Measurements from ENCODE around the gene ARL15.
"Not testable (repeated sequence)": the region's sequence is repeated elsewhere in the genome, so short reads cannot be mapped to it uniquely, and the experiment has no call there.

ARL15 gene

DNA sequence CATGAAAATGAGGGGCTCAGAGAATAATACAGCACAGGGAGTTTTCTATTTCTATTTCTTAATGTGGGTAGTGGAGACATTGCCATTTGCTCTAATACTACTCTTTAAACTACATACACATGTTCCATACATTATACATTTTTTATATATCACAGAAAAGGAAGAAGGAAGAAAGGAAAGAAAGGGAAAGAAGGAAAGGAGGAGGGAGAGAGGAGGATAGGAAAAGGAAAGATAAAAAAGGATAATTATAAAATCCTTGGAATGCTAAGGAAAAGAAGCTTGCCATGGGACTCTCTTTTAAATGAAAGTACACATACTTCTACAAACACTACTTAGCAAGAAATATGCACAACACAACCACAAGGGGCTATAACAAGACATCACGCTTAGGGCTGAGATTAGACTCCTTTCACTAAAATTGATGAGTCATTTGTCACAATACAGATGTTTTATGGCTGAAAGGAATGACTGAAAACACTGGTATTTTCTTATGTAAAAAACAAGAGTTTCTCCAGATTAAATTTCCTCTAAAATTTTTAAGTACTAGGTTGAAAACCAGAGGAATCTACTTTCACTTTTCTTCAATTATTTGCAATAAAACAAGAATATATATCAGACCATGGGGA lies 219.8 kb downstream of the ARL15 start:
- DNase-seq (ENCODE audit: low read depth) = peak; percentile 73

DNA sequence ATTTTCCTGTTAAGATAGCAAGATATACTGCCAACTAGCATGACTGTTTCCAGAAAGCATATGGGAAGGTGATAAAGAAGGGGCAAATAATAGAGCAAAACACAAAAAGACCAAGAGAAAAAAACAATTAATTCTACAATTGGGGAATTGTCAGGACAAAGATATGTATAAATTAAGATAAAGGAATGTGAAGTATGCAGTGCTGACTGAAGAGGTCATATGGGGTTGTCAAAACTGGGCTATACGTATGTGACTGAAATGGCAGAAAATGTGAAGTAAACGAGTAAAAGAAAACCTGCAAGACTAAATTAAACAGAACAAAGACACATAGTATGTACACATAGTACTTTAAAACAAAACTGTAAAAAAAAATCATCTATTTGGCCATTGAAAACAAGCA lies 222.3 kb downstream of the ARL15 start:
- DNase-seq (ENCODE audit: low read depth) = no peak

DNA sequence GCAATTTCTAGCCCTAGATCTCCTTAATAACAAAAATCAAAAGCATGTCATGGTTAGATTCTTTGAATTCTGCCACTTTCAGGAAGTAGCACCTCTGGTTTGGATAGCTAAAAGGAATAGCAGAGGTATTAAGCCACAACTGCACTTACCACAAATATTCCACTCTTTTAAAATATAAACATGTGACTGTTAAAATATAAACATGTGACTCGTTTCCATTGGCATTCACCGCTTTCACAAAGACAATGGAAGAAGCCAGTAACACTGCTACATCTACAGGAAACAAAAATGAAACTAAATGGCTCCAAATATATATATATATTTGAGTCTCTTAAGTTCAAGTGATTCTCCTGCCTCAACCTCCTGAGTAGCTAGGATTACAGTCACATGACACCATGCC lies 222.9 kb downstream of the ARL15 start:
- peak; percentile 40 for DNase-seq (ENCODE audit: low read depth)

DNA sequence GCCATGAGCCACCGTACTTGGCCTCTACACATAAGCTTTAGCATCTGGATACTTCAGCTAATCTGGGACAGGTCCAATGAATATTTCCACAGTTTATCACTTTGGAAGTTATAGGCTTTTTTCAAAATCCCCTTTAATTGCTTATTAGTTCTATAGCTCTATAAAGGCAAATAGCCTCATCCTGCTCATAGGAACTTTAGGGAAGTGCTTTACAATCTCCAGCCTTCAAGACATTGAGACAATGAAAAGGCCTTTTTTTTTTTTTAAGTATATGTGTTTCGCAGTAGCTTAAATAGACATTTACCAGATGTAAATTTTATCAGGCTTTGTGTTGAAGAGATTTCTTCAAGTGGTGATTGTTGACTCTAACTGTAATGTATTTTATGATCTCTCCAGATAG lies 224.2 kb downstream of the ARL15 start:
- no peak for DNase-seq (ENCODE audit: low read depth)

DNA sequence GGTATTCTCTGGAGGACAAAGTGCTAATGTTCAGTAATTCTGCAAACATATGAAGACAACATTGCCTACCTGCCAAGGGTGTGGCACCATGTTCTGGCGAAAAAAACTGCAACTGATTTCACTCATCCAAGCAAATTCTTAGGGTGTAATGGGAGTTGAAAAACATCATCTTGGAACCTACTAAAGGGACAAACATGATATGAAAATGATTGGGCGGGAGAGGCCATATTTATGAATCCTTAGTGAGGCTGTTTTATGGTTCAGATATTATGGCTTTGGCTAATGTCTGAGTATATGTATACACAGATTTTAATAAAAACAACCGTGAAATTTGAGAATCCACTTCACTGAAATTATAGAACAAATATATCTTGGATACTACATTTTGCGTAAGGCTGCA lies 225.7 kb downstream of the ARL15 start:
- DNase-seq (ENCODE audit: low read depth) = no peak

DNA sequence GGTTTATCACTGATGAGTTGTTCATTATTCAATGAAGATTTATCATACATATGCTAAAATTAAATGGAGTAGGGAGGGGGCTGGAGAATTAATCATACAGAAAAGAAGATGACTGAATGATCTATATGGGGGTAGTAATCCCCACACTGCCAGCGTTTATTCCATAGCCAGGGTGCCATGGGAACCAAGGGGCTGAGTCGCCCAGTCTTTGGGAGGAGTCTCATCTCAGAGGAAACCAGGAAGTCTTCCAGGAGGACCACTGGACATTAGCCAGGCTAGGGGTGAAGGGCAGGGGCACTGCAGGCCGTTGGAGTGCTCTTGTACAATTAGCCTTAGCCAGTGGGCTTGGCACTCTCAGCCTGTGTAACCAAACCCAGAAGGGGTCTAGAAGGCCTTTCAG lies 226.5 kb downstream of the ARL15 start:
- no peak for DNase-seq (ENCODE audit: low read depth)

DNA sequence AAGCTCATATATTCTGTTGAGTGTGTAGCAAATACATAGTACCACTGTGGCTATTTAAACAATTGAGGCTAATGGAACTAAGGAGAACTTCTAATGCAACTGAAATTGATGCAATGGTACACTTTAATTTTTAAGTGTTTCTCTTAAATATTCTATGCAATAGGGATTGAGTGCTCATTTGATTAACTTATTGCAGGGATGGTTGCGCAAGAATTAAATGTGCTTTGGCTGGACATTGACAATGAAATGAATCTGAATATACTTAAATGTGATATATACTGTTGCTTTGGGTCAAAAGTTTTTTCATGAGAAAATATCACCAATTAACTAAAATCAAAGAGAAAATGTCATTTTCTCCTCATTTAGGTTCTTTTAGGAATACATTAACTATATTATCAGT lies 227.1 kb downstream of the ARL15 start:
- DNase-seq (ENCODE audit: low read depth) = no peak

DNA sequence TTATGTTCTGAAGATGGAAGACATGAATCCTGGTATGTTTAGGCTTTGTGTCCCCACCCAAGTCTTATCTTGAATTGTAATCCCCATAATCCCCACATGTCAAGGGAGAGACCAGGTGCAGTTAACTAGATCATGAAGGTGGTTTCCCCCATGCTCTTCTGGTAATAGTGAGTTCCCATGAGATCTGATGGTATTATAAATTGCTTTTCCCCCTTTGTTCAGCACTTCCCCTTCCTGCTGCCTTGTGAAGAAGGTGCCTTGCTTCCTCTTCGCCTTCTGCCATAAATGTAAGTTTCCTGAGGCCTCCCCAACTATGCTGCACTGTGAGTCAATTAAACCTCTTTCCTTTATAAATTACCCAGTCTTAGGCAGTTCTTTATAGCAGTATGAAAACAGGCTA lies 229.0 kb downstream of the ARL15 start:
- no peak for DNase-seq (ENCODE audit: low read depth)

DNA sequence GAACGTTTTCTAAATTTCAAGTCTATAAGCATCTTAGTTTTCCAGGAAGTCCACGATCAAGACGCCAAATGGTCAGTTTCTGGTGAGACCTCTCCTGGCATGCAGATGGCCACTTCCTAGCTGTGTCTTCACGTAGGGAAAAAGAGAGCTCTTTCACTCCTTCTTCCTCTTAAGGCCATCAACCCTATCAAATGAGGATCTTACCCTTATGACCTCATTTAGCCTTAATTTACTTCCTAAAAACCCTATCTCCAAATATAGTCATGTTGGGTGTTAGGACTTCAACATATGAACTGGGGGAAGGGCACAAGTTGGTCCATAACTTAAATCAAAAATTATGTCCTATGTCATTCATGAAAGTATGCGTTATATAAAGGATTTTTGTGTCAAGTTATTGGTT lies 229.5 kb downstream of the ARL15 start:
- DNase-seq (ENCODE audit: low read depth) = no peak

DNA sequence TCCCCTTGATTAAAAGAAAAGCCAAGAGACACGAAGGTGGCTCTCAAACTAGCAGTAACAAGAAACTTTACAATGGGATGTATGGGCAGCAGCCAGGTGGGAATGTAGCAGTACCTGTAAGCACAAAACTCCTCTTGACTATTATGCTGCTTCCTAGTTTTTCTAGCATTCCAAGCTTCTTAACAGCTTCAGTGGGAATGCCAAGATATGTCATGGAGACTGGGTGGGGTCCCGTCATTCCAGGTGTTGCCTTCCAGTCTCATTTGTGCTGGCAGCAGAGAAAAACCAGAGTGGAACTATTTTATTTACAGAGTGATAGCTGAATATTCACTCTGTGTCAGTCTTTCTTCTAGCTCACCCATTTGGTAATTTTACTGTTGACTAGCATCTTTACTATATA lies 236.6 kb downstream of the ARL15 start:
- no peak for DNase-seq (ENCODE audit: low read depth)

DNA sequence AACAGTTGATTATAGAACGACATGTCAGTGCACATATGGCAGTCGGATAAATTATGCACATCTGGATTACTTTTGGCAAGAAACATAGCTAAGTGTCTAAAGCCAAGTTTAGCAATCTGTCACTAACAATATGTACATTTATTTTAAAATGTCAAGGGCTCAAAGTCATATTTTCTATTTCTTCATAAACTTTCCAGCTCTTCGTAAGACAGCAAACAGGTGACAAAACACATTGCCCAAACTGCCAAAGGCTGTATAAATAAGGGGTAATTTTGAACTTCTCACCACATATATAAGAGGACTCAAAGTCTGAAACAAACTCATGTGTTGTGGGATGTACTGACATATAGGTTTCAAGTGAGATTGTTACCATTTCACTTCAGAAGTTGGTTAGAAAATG lies 237.2 kb downstream of the ARL15 start:
- DNase-seq (ENCODE audit: low read depth) = no peak

DNA sequence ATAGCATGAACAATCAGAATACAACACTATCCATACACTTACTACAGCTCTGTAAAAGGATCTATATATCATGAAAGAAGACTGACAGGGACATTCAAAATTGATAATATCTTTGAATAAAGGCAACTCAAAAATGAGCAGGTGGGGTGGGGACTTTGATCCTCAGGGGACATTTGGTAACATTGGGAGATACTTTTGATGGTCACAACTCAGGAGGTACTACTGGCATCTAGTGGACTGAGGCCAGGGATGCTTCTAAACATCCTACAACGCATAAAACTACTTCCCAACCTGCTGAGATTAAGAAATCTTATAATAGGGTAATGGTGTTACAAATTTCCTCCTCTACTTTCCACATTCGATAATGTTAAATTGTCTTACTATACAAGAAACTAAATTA lies 243.9 kb downstream of the ARL15 start:
- no peak for DNase-seq (ENCODE audit: low read depth)

DNA sequence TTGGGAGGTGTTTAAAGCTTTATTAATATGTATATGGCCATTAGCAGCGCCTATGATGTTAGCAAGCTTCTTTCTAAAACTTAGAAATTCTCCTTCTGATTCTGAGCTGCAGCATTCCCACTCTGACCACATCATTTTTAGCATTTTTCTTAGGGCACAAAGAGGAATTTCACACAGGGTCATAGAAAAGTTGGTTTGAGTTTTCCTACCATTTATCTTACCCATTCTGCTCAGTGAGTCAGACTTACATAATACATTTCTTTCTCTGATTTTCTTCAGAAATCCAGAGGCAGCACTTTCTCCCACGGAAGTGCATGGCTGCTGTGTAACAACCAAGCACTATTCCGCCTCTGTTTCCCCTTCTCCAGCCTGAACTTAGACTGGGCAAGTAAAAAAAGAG lies 246.6 kb downstream of the ARL15 start:
- DNase-seq (ENCODE audit: low read depth) = peak; percentile 74

DNA sequence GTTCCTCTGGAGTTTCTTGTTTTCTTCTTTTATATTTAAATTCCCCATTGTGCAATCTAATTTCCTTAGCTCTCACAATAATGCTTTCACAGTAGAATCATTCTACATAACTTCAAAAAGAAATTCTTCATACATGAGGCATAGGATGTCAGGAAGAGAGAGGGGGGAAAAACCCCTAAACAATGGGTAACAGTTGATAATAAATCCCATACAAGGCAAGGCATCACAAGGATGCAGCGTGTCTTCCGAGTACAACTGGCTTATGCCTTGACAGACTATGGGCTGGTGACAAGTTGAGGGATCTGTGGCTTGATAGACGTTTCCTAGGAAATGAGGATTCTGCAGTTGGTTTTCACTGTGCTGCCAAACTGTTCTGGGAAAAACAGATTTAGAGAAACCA lies 247.4 kb downstream of the ARL15 start:
- peak; percentile 36 for DNase-seq (ENCODE audit: low read depth)

DNA sequence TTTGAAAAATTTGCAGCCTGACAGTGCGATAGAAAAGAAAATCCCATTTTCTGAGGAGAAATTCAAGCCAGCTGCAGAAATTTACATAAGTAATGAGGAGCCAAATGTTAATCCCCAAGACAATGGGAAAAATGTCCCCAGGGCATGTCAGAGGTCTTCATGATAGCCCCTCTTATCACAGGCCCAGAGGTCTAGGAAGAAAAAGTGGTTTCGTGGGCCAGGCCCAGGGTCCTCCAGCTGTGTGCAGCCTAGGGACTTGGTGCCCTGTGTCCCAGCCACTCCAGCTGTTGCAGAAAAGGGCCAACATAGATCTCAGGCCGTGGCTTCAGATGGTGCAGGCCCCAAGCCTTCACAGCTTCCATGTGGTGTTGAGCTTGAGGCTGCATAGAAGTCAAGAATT lies 249.5 kb downstream of the ARL15 start:
- not testable (repeated sequence) for DNase-seq (ENCODE audit: low read depth)

DNA sequence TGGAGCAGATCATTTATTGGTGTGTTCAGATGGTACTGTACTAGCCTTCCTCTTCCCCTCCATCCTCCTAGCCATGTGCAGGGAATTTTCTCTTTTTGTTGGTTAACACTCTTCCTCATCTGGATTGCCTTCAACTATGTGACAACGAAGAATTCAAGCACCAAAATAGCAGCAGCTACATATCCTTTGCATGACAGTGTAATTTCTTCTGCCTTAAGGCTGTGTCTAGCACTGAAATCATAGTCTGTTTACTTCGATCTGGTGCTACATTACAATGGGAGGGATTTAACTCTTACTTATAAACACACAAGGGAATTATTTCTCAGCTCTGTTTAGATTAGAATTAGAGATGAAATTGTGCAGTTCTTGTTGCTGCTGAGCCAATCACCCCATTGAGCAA lies 260.4 kb downstream of the ARL15 start:
- DNase-seq (ENCODE audit: low read depth) = no peak

DNA sequence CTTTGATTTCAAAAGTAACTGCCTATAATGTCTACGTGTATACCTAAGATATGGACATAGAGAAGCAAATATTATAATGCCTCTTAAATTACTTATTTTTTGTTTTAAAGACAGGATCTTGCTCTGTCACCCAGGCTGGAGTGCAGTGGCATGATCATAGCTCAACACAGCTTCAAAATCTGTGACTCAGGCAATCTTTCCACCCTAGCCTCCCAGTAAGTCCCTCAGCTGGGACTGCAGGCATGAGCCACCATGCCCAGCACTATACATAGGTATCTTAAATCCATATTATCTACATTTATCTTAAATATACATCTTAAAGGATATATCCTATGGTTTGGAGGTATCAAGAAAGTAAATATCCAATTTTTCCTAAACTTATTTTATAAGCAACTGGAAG lies 261.2 kb downstream of the ARL15 start:
- no peak for DNase-seq (ENCODE audit: low read depth)

DNA sequence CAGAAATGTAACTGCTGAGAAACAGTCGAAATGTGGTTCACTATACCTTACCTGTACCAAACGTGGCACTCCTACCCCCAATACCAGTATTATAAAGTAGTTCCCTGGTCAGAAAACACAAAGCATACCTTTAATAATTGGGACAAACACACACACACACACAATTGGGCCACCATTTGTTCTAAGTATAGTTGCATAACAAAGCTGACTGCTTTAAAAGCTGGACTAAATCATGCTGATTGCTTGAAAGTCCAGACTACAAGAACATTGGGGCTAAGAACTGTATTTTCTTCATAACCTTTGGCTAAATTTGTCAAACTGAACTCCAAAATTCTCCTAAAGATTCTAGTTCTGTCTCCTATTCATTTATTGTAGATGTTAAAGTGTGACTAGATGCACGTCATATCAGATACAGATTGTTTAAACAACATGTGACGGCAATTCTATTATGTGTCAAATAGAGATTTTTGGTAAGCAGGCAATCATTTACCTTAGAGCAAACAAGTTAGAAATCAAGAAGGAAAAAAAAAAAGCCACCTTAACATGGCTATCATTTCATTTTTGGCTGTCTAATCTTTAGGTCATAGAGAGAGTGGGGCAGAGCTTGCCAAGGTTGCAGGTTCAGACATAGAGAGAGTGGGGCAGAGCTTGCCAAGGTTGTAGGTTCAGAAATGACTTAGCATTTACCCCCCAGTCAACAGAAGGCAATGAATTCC lies 265.1 kb downstream of the ARL15 start:
- DNase-seq (ENCODE audit: low read depth) = no peak

DNA sequence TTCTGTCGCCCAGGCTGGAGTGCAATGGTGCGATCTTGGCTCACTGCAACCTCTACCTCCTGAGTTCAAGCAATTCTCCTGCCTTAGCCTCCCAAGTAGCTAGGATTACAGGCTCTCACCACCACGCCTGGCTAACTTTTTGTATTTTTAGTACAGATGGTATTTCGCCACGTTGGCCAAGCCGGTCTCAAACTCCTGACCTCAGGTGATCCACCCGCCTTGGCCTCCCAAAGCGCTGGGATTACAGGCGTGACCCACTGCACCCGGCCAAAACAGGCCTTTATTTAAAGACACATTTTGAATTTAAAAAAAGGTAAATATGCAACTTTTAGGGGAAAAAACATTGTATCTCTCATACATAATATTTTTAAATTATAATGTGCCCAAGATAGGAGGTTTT lies 266.1 kb downstream of the ARL15 start:
- DNase-seq (ENCODE audit: low read depth) = not testable (repeated sequence)

DNA sequence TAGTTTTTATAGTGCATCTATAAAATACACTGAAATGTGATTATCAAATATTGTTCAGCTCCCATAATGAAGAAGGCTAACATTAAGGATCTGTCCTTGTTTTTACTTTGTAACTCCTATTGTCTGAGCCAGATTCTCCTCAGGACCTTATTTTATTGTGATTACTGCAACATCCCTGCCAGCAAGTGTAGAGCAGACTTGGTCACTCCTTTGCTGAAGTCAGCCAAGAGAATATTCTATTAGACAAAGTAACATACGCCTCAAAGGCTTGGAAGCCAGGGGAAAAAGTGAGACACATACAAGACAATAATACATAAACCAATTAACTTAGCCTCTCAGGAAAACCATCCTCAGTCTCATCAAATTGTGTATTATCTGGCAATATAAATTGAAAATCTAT lies 269.6 kb downstream of the ARL15 start:
- DNase-seq (ENCODE audit: low read depth) = no peak

DNA sequence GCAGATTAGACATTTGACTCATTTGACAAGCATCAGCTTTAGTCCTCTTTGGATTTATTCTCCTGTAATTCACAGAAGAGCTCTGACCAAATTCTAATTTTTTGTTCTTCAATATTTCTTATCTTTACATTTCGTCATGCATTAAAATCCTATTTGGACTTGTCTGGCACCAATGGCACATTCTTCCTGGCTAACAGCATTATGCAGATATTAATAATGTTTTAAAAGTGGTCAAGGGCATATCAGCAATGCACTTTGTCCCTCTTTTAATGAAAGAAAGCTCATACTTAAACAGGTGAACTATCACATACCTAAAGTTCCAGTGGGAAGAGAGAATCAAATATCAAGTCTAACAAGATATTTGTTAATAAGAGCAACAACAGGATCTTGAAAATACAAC lies 270.4 kb downstream of the ARL15 start:
- DNase-seq (ENCODE audit: low read depth) = no peak

DNA sequence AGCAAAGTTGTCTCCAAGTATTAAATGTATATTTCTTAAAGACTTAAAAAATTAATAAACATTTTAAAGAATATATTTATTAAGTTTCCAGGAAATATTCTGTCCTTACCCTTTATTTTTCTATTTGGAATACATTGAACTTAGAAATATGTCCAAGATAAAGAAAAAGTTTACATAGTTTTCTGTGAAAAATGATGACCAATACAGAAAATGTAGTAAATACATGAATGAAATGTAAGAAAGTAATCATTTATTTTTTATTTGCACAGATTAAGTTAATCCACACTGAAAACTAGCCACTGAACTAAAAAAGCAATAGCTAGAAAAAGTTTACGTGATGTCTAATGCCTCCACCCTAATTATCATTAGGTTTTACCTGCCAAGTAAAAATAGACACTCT lies 273.2 kb downstream of the ARL15 start:
- no peak for DNase-seq (ENCODE audit: low read depth)

DNA sequence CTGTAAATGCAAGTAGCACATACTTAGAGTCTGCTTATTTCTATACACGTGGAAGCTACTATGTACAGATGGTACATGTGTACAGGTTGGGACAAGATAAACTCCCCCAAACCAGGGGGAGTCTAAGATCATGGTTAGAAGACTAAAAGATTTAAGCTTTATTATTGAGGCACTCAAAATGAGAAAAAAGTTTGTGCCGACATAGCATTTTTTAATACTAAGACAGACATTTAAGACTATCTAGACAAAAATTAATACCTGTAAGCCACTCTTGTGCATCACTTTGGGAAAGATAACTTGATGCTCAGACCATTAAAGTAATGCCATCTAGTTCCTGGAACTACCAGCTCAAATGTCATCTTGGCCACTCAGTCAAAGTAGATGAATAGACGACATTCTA lies 279.4 kb downstream of the ARL15 start:
- no peak for DNase-seq (ENCODE audit: low read depth)

DNA sequence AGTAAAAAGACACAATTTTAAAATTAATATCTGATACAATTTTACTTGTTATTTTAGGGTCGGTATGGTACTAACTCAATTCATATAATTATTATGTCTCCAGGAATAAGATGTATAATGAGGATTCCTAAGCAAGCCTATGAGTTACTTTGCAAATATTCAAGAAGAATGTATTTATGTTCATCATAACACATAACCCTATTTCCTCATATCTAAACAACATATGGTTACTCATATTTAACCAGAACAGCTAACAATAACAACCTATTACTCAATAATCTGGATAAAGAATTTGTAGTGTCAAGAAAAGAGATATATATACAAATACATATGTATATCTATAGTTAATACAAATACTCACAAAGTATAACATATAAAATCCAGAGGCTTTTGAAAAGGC lies 285.9 kb downstream of the ARL15 start:
- no peak for DNase-seq (ENCODE audit: low read depth)
